ENCODE results near the gene MSRB2. TPM values are rescaled to one million over a fixed set of nuclear protein-coding genes. Genes with fewer than 3 reads are reported as not detected.

Gene MSRB2
- total and polyA plus RNA-seq, 8 donors, result 2.4 to 14.3 (median 7.6) TPM

- TF ChIP-seq CTCF (IDR thresholded peaks at IDR 0.05), result no peak
- FAIRE-seq, result no peak
- WGBS, 2 donors, result 98% methylated on average over 4 of the region's 4 CpGs
Measured at GRCh38 chr10:23136462-23136861, 41.1 kb downstream of the MSRB2 start.

GRCh38 chr10:23139677-23140076 lies 44.3 kb downstream of the MSRB2 start:
- no peaks in the 10 kb centered on the region for H3K4me1 ChIP-seq
- no peak overlapping the region for H3K27ac ChIP-seq
- TF ChIP-seq CTCF (IDR thresholded peaks at IDR 0.05), result no peak
- intact Hi-C loops (cut with DNase I), result no loop called here
- no peaks in the 10 kb centered on the region for H3K9me3 ChIP-seq
- no peak for ATAC-seq
- DNase-seq, result no peak
- no peaks in the 10 kb centered on the region for H3K27me3 ChIP-seq
- WGBS, 2 donors, result 82 to 85% methylated on average over 1 of the region's 1 CpG
- no peaks in the 10 kb centered on the region for H3K36me3 ChIP-seq
- H3K4me3 ChIP-seq, result no peak overlapping the region
- FAIRE-seq, result no peak

More at GRCh38 chr10:23136462-23136861, 41.1 kb downstream of the MSRB2 start:
- no peaks in the 10 kb centered on the region for H3K36me3 ChIP-seq
- intact Hi-C loops (cut with DNase I), result no loop called here
- no peaks in the 10 kb centered on the region for H3K9me3 ChIP-seq
- no peaks in the 10 kb centered on the region for H3K27me3 ChIP-seq
- no peaks in the 10 kb centered on the region for H3K4me1 ChIP-seq
- H3K27ac ChIP-seq, result no peak overlapping the region
- ATAC-seq (no peak), DNase-seq (no peak)
- no peak overlapping the region for H3K4me3 ChIP-seq

- DNase-seq (no peak), ATAC-seq (no peak), FAIRE-seq (no peak)
- Histone ChIP-seq H3K36me3 (no peaks in the 10 kb centered on the region), H3K27me3 (no peaks in the 10 kb centered on the region), H3K9me3 (no peaks in the 10 kb centered on the region), H3K27ac (no peak overlapping the region), H3K4me1 (no peaks in the 10 kb centered on the region), H3K4me3 (no peak overlapping the region)
- TF ChIP-seq CTCF (IDR thresholded peaks at IDR 0.05), result no peak
- WGBS, 2 donors, result 87 to 92% methylated on average over 4 of the region's 4 CpGs
- intact Hi-C loops (cut with DNase I), result no loop called here
Measured at GRCh38 chr10:23141995-23142394, 46.6 kb downstream of the MSRB2 start.

- H3K27ac ChIP-seq, result no peak overlapping the region
- 88 to 90% methylated on average over 9 of the region's 9 CpGs for WGBS, 2 donors
- no peaks in the 10 kb centered on the region for H3K27me3 ChIP-seq
- TF ChIP-seq CTCF (IDR thresholded peaks at IDR 0.05), result no peak
- intact Hi-C loops (cut with DNase I), result no loop called here
- ATAC-seq (no peak), FAIRE-seq (no peak), DNase-seq (no peak)
- peaks cover 0 to 2% (median 0%) of the 10 kb centered on the region in 3 donors for H3K4me1 ChIP-seq
- no peak overlapping the region for H3K4me3 ChIP-seq
- H3K36me3 ChIP-seq, result no peaks in the 10 kb centered on the region
- H3K9me3 ChIP-seq, result no peaks in the 10 kb centered on the region
Measured at GRCh38 chr10:23146258-23146657, 50.9 kb downstream of the MSRB2 start.

DNA sequence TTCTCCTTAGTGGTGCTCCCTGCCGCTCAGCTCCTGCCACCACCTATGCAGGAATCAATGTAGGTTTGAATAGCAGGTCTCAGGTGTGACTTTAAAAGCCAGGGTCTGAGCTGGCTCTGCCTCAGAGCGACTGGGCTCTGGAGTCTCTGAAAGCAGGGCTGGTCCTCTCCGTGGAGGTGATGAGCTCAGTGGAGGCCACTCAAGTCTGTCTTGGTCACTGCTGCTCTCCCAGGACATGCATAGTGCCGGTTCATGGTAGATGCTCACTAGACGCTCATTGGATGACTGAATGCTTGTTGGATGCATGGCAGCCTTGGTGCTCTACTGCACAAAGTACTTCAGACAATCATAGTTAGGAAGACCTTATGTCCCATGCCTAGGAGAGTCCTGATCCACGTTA lies 51.7 kb downstream of the MSRB2 start:
- WGBS, 2 donors, result 82 to 92% methylated on average over 6 of the region's 6 CpGs
- no peaks in the 10 kb centered on the region for H3K36me3 ChIP-seq
- peaks cover 0 to 5% (median 0%) of the 10 kb centered on the region in 3 donors for H3K4me1 ChIP-seq
- no peak overlapping the region for H3K27ac ChIP-seq
- ATAC-seq, result no peak
- no peaks in the 10 kb centered on the region for H3K27me3 ChIP-seq
- TF ChIP-seq CTCF (IDR thresholded peaks at IDR 0.05), result no peak
- intact Hi-C loops (cut with DNase I), result no loop called here
- FAIRE-seq, result no peak
- no peaks in the 10 kb centered on the region for H3K9me3 ChIP-seq
- no peak overlapping the region for H3K4me3 ChIP-seq
- no peak for DNase-seq

Measured in pancreas (tissue), 10 donors.